CD14-positive monocyte (primary cell): ENCODE measurements around the gene SEL1L3. TPM values are rescaled to one million over a fixed set of nuclear protein-coding genes. Genes with fewer than 3 reads are reported as not detected.

Experiments used
- DNase-seq, 3 donors: peaks; one replicate each; pipeline ENCODE4 v3.0.0-alpha.2; 2011 to 2022
- H2AFZ ChIP-seq: 2 replicates; pipeline ENCODE4 v1.6.0; 2012; ENCODE audit warnings: mild to moderate bottlenecking, low read depth, low read length, inconsistent platforms; ENCODE audit not compliant: insufficient read depth, poor library complexity, severe bottlenecking
- H3K27ac ChIP-seq, 2 donors: 1 replicate in 1 of 2; 2 replicates in 1 of 2; pipeline ENCODE4 v1.5.1; 2012 to 2013; ENCODE audit warnings: low read length in 2 of 2, control low read depth in 1 of 2, inconsistent platforms in 1 of 2, low read depth in 1 of 2, mild to moderate bottlenecking in 1 of 2
- H3K27me3 ChIP-seq, 2 donors: one replicate each; pipeline versions ENCODE4 v1.6.0 to v1.6.1; 2011 to 2013; ENCODE audit warnings: low read length in 2 of 2; ENCODE audit not compliant: control insufficient read depth in 2 of 2, insufficient read depth in 2 of 2
- H3K36me3 ChIP-seq, 2 donors: replicated peaks in 1 of 2; 1 replicate in 1 of 2; 2 replicates in 1 of 2; pipeline versions ENCODE4 v1.5.1 to v1.6.1; 2012 to 2013; ENCODE audit warnings: low read length in 2 of 2, control low read depth in 1 of 2, inconsistent platforms in 1 of 2, mild to moderate bottlenecking in 1 of 2; ENCODE audit not compliant: insufficient read depth in 2 of 2, control insufficient read depth in 1 of 2
- H3K4me1 ChIP-seq, 2 donors: 1 replicate in 1 of 2; 2 replicates in 1 of 2; pipeline versions ENCODE4 v1.5.1 to v1.6.1; 2012 to 2013; ENCODE audit warnings: low read length in 2 of 2, control low read depth in 1 of 2, inconsistent platforms in 1 of 2, mild to moderate bottlenecking in 1 of 2, moderate library complexity in 1 of 2; ENCODE audit not compliant: insufficient read depth in 2 of 2, control insufficient read depth in 1 of 2
- H3K4me2 ChIP-seq: replicated peaks from 2 replicates; pipeline ENCODE3; 2012; ENCODE audit warnings: low read length, moderate library complexity, mild to moderate bottlenecking; ENCODE audit not compliant: poor library complexity, severe bottlenecking; ENCODE audit errors: extremely low read depth
- H3K4me3 ChIP-seq, 3 experiments: fragments of 200-600 bp in 1 of 3; sonication (generic) in 1 of 3; replicated peaks in 1 of 3; 1 replicate in 2 of 3; 2 replicates in 1 of 3; pipeline ENCODE4 v1.5.1; 2011 to 2013; ENCODE audit warnings: low read length in 3 of 3, mild to moderate bottlenecking in 3 of 3, control low read depth in 2 of 3, low read depth in 2 of 3, inconsistent platforms in 1 of 3, moderate library complexity in 1 of 3
- H3K79me2 ChIP-seq: 2 replicates; pipeline ENCODE4 v1.6.0; 2012; ENCODE audit warnings: mild to moderate bottlenecking, control low read depth, inconsistent platforms, low read length, moderate library complexity; ENCODE audit not compliant: insufficient read depth
- H3K9ac ChIP-seq: 2 replicates; pipeline ENCODE4 v1.6.0; 2017; ENCODE audit warnings: low read length, mild to moderate bottlenecking; ENCODE audit not compliant: insufficient read depth, poor library complexity, severe bottlenecking
- H3K9me3 ChIP-seq, 2 donors: replicated peaks in 1 of 2; 1 replicate in 1 of 2; 2 replicates in 1 of 2; pipeline versions ENCODE4 v1.5.1 to v1.6.1; 2012 to 2013; ENCODE audit warnings: low read length in 2 of 2, control low read depth in 1 of 2; ENCODE audit not compliant: control insufficient read depth in 1 of 2, insufficient read depth in 1 of 2
- H4K20me1 ChIP-seq: 2 replicates; pipeline ENCODE4 v1.6.0; 2012; ENCODE audit warnings: mild to moderate bottlenecking, low read length, control low read depth, moderate library complexity; ENCODE audit not compliant: insufficient read depth
- H3K27ac Mint-ChIP-seq, 7 donors: one replicate each; pipeline ENCODE4 v1.8.0; 2020; ENCODE audit warnings: mild to moderate bottlenecking in 7 of 7, mixed read lengths in 7 of 7, moderate library complexity in 6 of 7, inconsistent platforms in 2 of 7
- H3K27me3 Mint-ChIP-seq, 3 donors: one replicate each; pipeline ENCODE4 v1.8.0; 2021 to 2022; ENCODE audit warnings: low read depth in 3 of 3, mild to moderate bottlenecking in 3 of 3, mixed read lengths in 3 of 3, moderate library complexity in 3 of 3, inconsistent platforms in 1 of 3
- H3K36me3 Mint-ChIP-seq, 2 donors: one replicate each; pipeline ENCODE4 v1.8.0; 2020; ENCODE audit warnings: mixed read lengths in 2 of 2, inconsistent platforms in 1 of 2, mild to moderate bottlenecking in 1 of 2
- H3K4me1 Mint-ChIP-seq: one replicate; pipeline ENCODE4 v1.8.0; 2020; ENCODE audit warnings: mild to moderate bottlenecking, mixed read lengths
- H3K4me3 Mint-ChIP-seq, 2 donors: one replicate each; pipeline ENCODE4 v1.8.0; 2020; ENCODE audit warnings: mild to moderate bottlenecking in 2 of 2, mixed read lengths in 2 of 2, moderate library complexity in 1 of 2
- H3K9me3 Mint-ChIP-seq, 7 donors: one replicate each; pipeline ENCODE4 v1.8.0; 2020 to 2022; ENCODE audit warnings: mixed read lengths in 7 of 7, mild to moderate bottlenecking in 6 of 7, moderate library complexity in 6 of 7, inconsistent platforms in 2 of 7
- WGBS: methylation state at CpG from one replicate; pipeline ENCODE4 v1.1.5; 2013; ENCODE audit warnings: missing lambda C conversion rate; ENCODE audit not compliant: insufficient coverage; 5-methylcytosine and 5-hydroxymethylcytosine counted together
- intact Hi-C, 2 donors: fragments of 100-400 bp; cut with micrococcal nuclease; formaldehyde crosslinking; loops; one replicate each; pipeline versions ENCODE4 v1.15.0 to v1.15.1; 2023
- polyA plus RNA-seq, 3 donors: library from polyadenylated mRNA; depleted of rRNA in 1 of 3; unstranded in 2 of 3; stranded (reverse) in 1 of 3; fragments of 300-500 nt in 2 of 3; fragments of >200 nt in 1 of 3; fragmentation: Illumina TruSeq in 2 of 3; gene quantifications; 1 replicate in 2 of 3; 2 replicates in 1 of 3; pipeline ENCODE4 v1.2.3, GENCODE V29; 2012 to 2021
- TF ChIP-seq, protein P1 (sequence below): fragments of 200-600 bp; IDR thresholded peaks from one replicate; pipeline ENCODE4 v1.8.0; 2022; ENCODE audit warnings: antibody characterized with exemption, mild to moderate bottlenecking

The SEL1L3 gene
- polyA plus RNA-seq, 3 donors: 0.61 to 2.2 (median 1.7) TPM

DNA sequence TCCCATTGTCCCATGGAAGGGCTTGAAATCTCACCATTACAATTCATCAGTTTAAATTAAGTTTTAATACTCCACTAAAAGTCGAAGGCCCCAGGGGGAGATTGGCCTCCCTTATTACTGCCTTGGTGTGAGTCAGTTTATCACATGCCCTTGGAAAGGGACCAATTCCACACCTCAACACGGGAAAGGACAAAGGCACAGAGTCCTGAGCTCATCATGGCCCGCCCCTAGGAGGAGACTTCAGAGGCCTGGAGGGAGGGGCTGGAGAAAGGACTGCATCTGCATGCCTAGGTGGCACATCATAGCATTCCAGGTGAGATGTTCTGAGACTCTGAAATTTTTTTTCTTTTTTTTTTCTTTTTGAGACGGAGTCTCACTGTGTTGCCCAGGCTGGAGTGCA is 2.8 kb upstream of the SEL1L3 start:
- Histone ChIP-seq H3K9me3 (no peaks in the 10 kb centered on the region), H4K20me1 (no peaks in the 10 kb centered on the region), H3K4me3 (no peak overlapping the region), H3K27me3 (peaks cover 0 to 14% of the 10 kb centered on the region in 2 donors), H3K27ac (no peak overlapping the region), H3K79me2 (no peaks in the 10 kb centered on the region), H3K4me1 (peaks cover 20 to 25% of the 10 kb centered on the region in 2 donors), H3K4me2 (no peak overlapping the region), H2AFZ (no peak overlapping the region), H3K36me3 (no peaks in the 10 kb centered on the region), H3K9ac (no peak overlapping the region)
- intact Hi-C loops: no loop called here
- WGBS: no CpG with 5 or more reads among the region's 4 CpGs
- H3K4me1 Mint-ChIP-seq: peaks cover 23% of the 10 kb centered on the region
- no peak for DNase-seq
- H3K36me3 Mint-ChIP-seq: peaks cover 0 to 4% of the 10 kb centered on the region in 2 donors
- peaks cover 14 to 24% (median 22%) of the 10 kb centered on the region in 3 donors for H3K27me3 Mint-ChIP-seq
- TF ChIP-seq, protein P1, sequence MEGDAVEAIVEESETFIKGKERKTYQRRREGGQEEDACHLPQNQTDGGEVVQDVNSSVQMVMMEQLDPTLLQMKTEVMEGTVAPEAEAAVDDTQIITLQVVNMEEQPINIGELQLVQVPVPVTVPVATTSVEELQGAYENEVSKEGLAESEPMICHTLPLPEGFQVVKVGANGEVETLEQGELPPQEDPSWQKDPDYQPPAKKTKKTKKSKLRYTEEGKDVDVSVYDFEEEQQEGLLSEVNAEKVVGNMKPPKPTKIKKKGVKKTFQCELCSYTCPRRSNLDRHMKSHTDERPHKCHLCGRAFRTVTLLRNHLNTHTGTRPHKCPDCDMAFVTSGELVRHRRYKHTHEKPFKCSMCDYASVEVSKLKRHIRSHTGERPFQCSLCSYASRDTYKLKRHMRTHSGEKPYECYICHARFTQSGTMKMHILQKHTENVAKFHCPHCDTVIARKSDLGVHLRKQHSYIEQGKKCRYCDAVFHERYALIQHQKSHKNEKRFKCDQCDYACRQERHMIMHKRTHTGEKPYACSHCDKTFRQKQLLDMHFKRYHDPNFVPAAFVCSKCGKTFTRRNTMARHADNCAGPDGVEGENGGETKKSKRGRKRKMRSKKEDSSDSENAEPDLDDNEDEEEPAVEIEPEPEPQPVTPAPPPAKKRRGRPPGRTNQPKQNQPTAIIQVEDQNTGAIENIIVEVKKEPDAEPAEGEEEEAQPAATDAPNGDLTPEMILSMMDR: no peak
- no peak overlapping the region for H3K27ac Mint-ChIP-seq
- no peak overlapping the region for H3K4me3 Mint-ChIP-seq
- peaks cover 0 to 5% (median 3%) of the 10 kb centered on the region in 7 donors for H3K9me3 Mint-ChIP-seq

DNA sequence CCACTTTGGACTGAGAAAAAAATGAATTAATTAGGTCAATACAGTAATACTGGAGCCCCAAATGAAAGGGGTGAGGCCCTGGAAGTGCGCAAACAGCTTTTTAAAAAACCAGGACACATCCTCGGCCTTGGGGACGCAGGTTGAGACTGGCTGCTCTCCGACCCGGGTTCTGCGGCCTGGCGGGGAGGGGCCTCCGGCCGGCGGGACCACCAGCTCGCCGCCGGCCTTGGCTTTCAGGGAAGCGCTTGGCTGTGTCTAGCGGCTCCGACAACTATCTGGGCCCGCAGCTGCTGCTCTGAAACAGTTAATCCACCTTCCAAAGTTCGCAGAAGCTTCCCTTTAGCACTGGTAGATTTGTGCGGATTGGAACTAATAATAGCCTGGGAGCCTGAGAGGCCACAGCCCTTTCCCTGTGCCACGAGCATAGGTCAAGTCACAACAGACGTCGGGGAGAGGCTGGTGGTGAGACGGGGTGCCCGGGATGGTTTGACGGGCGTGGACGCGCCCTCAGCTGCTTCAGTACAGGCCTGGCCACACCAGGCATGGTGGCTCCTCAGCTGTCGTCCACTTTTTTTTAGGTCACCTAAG is 1.1 kb upstream of the SEL1L3 start:
- TF ChIP-seq, protein P1: no peak
- 87% methylated on average over 26 of the region's 29 CpGs for WGBS
- Histone ChIP-seq H3K9me3 (no peaks in the 10 kb centered on the region), H3K4me3 (peak overlapping the region in 1 of 3 experiments; percentile 74), H3K36me3 (no peaks in the 10 kb centered on the region), H4K20me1 (no peaks in the 10 kb centered on the region), H3K9ac (no peak overlapping the region), H3K27me3 (peaks cover 0 to 14% of the 10 kb centered on the region in 2 donors), H2AFZ (peak overlapping the region; percentile 72), H3K27ac (no peak overlapping the region), H3K79me2 (no peaks in the 10 kb centered on the region), H3K4me1 (peaks cover 34 to 41% of the 10 kb centered on the region in 2 donors), H3K4me2 (peak overlapping the region; percentile 92)
- Mint-ChIP-seq H3K4me3 (peak overlapping the region; percentile 75 to 83), H3K9me3 (peaks cover 0 to 5% (median 3%) of the 10 kb centered on the region in 7 donors), H3K27ac (peak overlapping the region in 1 of 7 donors; percentile 79), H3K4me1 (peaks cover 39% of the 10 kb centered on the region), H3K27me3 (peaks cover 14 to 25% (median 22%) of the 10 kb centered on the region in 3 donors), H3K36me3 (peaks cover 0 to 4% of the 10 kb centered on the region in 2 donors)
- intact Hi-C loops: loop anchor here (5.0 kb wide), 2 partner anchors 48 to 213 kb away; partner anchors contain the start of gene SMIM20 (in 1 of the 2)
- DNase-seq: no peak
